CD14-positive monocyte (primary cell): Measurements from ENCODE around the gene GNLY. TPM values are rescaled to one million over a fixed set of nuclear protein-coding genes. Genes with fewer than 3 reads are reported as not detected.

Experiments used
- DNase-seq, 3 donors: peaks; one replicate each; pipeline ENCODE4 v3.0.0-alpha.2; 2011 to 2022
- H2AFZ ChIP-seq: 2 replicates; pipeline ENCODE4 v1.6.0; 2012; ENCODE audit warnings: mild to moderate bottlenecking, low read depth, low read length, inconsistent platforms; ENCODE audit not compliant: insufficient read depth, poor library complexity, severe bottlenecking
- H3K27ac ChIP-seq, 2 donors: 1 replicate in 1 of 2; 2 replicates in 1 of 2; pipeline ENCODE4 v1.5.1; 2012 to 2013; ENCODE audit warnings: low read length in 2 of 2, control low read depth in 1 of 2, inconsistent platforms in 1 of 2, low read depth in 1 of 2, mild to moderate bottlenecking in 1 of 2
- H3K27me3 ChIP-seq, 2 donors: one replicate each; pipeline versions ENCODE4 v1.6.0 to v1.6.1; 2011 to 2013; ENCODE audit warnings: low read length in 2 of 2; ENCODE audit not compliant: control insufficient read depth in 2 of 2, insufficient read depth in 2 of 2
- H3K36me3 ChIP-seq, 2 donors: replicated peaks in 1 of 2; 1 replicate in 1 of 2; 2 replicates in 1 of 2; pipeline versions ENCODE4 v1.5.1 to v1.6.1; 2012 to 2013; ENCODE audit warnings: low read length in 2 of 2, control low read depth in 1 of 2, inconsistent platforms in 1 of 2, mild to moderate bottlenecking in 1 of 2; ENCODE audit not compliant: insufficient read depth in 2 of 2, control insufficient read depth in 1 of 2
- H3K4me1 ChIP-seq, 2 donors: 1 replicate in 1 of 2; 2 replicates in 1 of 2; pipeline versions ENCODE4 v1.5.1 to v1.6.1; 2012 to 2013; ENCODE audit warnings: low read length in 2 of 2, control low read depth in 1 of 2, inconsistent platforms in 1 of 2, mild to moderate bottlenecking in 1 of 2, moderate library complexity in 1 of 2; ENCODE audit not compliant: insufficient read depth in 2 of 2, control insufficient read depth in 1 of 2
- H3K4me2 ChIP-seq: replicated peaks from 2 replicates; pipeline ENCODE3; 2012; ENCODE audit warnings: low read length, moderate library complexity, mild to moderate bottlenecking; ENCODE audit not compliant: poor library complexity, severe bottlenecking; ENCODE audit errors: extremely low read depth
- H3K4me3 ChIP-seq, 3 experiments: fragments of 200-600 bp in 1 of 3; sonication (generic) in 1 of 3; replicated peaks in 1 of 3; 1 replicate in 2 of 3; 2 replicates in 1 of 3; pipeline ENCODE4 v1.5.1; 2011 to 2013; ENCODE audit warnings: low read length in 3 of 3, mild to moderate bottlenecking in 3 of 3, control low read depth in 2 of 3, low read depth in 2 of 3, inconsistent platforms in 1 of 3, moderate library complexity in 1 of 3
- H3K79me2 ChIP-seq: 2 replicates; pipeline ENCODE4 v1.6.0; 2012; ENCODE audit warnings: mild to moderate bottlenecking, control low read depth, inconsistent platforms, low read length, moderate library complexity; ENCODE audit not compliant: insufficient read depth
- H3K9ac ChIP-seq: 2 replicates; pipeline ENCODE4 v1.6.0; 2017; ENCODE audit warnings: low read length, mild to moderate bottlenecking; ENCODE audit not compliant: insufficient read depth, poor library complexity, severe bottlenecking
- H3K9me3 ChIP-seq, 2 donors: replicated peaks in 1 of 2; 1 replicate in 1 of 2; 2 replicates in 1 of 2; pipeline versions ENCODE4 v1.5.1 to v1.6.1; 2012 to 2013; ENCODE audit warnings: low read length in 2 of 2, control low read depth in 1 of 2; ENCODE audit not compliant: control insufficient read depth in 1 of 2, insufficient read depth in 1 of 2
- H4K20me1 ChIP-seq: 2 replicates; pipeline ENCODE4 v1.6.0; 2012; ENCODE audit warnings: mild to moderate bottlenecking, low read length, control low read depth, moderate library complexity; ENCODE audit not compliant: insufficient read depth
- H3K27ac Mint-ChIP-seq, 7 donors: one replicate each; pipeline ENCODE4 v1.8.0; 2020; ENCODE audit warnings: mild to moderate bottlenecking in 7 of 7, mixed read lengths in 7 of 7, moderate library complexity in 6 of 7, inconsistent platforms in 2 of 7
- H3K27me3 Mint-ChIP-seq, 3 donors: one replicate each; pipeline ENCODE4 v1.8.0; 2021 to 2022; ENCODE audit warnings: low read depth in 3 of 3, mild to moderate bottlenecking in 3 of 3, mixed read lengths in 3 of 3, moderate library complexity in 3 of 3, inconsistent platforms in 1 of 3
- H3K36me3 Mint-ChIP-seq, 2 donors: one replicate each; pipeline ENCODE4 v1.8.0; 2020; ENCODE audit warnings: mixed read lengths in 2 of 2, inconsistent platforms in 1 of 2, mild to moderate bottlenecking in 1 of 2
- H3K4me1 Mint-ChIP-seq: one replicate; pipeline ENCODE4 v1.8.0; 2020; ENCODE audit warnings: mild to moderate bottlenecking, mixed read lengths
- H3K4me3 Mint-ChIP-seq, 2 donors: one replicate each; pipeline ENCODE4 v1.8.0; 2020; ENCODE audit warnings: mild to moderate bottlenecking in 2 of 2, mixed read lengths in 2 of 2, moderate library complexity in 1 of 2
- H3K9me3 Mint-ChIP-seq, 7 donors: one replicate each; pipeline ENCODE4 v1.8.0; 2020 to 2022; ENCODE audit warnings: mixed read lengths in 7 of 7, mild to moderate bottlenecking in 6 of 7, moderate library complexity in 6 of 7, inconsistent platforms in 2 of 7
- WGBS: methylation state at CpG from one replicate; pipeline ENCODE4 v1.1.5; 2013; ENCODE audit warnings: missing lambda C conversion rate; ENCODE audit not compliant: insufficient coverage; 5-methylcytosine and 5-hydroxymethylcytosine counted together
- intact Hi-C, 2 donors: fragments of 100-400 bp; cut with micrococcal nuclease; formaldehyde crosslinking; loops; one replicate each; pipeline versions ENCODE4 v1.15.0 to v1.15.1; 2023
- polyA plus RNA-seq, 3 donors: library from polyadenylated mRNA; depleted of rRNA in 1 of 3; unstranded in 2 of 3; stranded (reverse) in 1 of 3; fragments of 300-500 nt in 2 of 3; fragments of >200 nt in 1 of 3; fragmentation: Illumina TruSeq in 2 of 3; gene quantifications; 1 replicate in 2 of 3; 2 replicates in 1 of 3; pipeline ENCODE4 v1.2.3, GENCODE V29; 2012 to 2021
- TF ChIP-seq, protein P1 (sequence below): fragments of 200-600 bp; IDR thresholded peaks from one replicate; pipeline ENCODE4 v1.8.0; 2022; ENCODE audit warnings: antibody characterized with exemption, mild to moderate bottlenecking

Gene GNLY
- polyA plus RNA-seq, 3 donors, result 4.6 to 13.2 (median 11.1) TPM

GRCh38 chr2:85646166-85646565 is 48.0 kb upstream of the GNLY start:
- no peaks in the 10 kb centered on the region for H4K20me1 ChIP-seq
- H3K9me3 Mint-ChIP-seq, result no peaks in the 10 kb centered on the region
- H3K4me2 ChIP-seq, result no peak overlapping the region
- H3K27me3 ChIP-seq, result no peaks in the 10 kb centered on the region
- H3K27ac Mint-ChIP-seq, result no peak overlapping the region
- TF ChIP-seq, protein P1, sequence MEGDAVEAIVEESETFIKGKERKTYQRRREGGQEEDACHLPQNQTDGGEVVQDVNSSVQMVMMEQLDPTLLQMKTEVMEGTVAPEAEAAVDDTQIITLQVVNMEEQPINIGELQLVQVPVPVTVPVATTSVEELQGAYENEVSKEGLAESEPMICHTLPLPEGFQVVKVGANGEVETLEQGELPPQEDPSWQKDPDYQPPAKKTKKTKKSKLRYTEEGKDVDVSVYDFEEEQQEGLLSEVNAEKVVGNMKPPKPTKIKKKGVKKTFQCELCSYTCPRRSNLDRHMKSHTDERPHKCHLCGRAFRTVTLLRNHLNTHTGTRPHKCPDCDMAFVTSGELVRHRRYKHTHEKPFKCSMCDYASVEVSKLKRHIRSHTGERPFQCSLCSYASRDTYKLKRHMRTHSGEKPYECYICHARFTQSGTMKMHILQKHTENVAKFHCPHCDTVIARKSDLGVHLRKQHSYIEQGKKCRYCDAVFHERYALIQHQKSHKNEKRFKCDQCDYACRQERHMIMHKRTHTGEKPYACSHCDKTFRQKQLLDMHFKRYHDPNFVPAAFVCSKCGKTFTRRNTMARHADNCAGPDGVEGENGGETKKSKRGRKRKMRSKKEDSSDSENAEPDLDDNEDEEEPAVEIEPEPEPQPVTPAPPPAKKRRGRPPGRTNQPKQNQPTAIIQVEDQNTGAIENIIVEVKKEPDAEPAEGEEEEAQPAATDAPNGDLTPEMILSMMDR, result no peak
- H3K9me3 ChIP-seq, result no peaks in the 10 kb centered on the region
- H3K27me3 Mint-ChIP-seq, result peaks cover 0 to 1% (median 0%) of the 10 kb centered on the region in 3 donors
- no peak overlapping the region for H3K27ac ChIP-seq
- no peak overlapping the region for H2AFZ ChIP-seq
- intact Hi-C loops, result no loop called here
- no peak overlapping the region for H3K4me3 Mint-ChIP-seq
- peaks cover 15% of the 10 kb centered on the region for H3K4me1 Mint-ChIP-seq
- H3K36me3 Mint-ChIP-seq, result peaks cover 90 to 98% of the 10 kb centered on the region in 2 donors
- WGBS, result no CpG with 5 or more reads among the region's 2 CpGs
- no peak for DNase-seq
- no peak overlapping the region for H3K4me3 ChIP-seq
- peaks cover 4% of the 10 kb centered on the region for H3K79me2 ChIP-seq
- peaks cover 17% of the 10 kb centered on the region in 2 donors for H3K4me1 ChIP-seq
- peaks cover 85 to 99% of the 10 kb centered on the region in 2 donors for H3K36me3 ChIP-seq
- no peak overlapping the region for H3K9ac ChIP-seq

DNA sequence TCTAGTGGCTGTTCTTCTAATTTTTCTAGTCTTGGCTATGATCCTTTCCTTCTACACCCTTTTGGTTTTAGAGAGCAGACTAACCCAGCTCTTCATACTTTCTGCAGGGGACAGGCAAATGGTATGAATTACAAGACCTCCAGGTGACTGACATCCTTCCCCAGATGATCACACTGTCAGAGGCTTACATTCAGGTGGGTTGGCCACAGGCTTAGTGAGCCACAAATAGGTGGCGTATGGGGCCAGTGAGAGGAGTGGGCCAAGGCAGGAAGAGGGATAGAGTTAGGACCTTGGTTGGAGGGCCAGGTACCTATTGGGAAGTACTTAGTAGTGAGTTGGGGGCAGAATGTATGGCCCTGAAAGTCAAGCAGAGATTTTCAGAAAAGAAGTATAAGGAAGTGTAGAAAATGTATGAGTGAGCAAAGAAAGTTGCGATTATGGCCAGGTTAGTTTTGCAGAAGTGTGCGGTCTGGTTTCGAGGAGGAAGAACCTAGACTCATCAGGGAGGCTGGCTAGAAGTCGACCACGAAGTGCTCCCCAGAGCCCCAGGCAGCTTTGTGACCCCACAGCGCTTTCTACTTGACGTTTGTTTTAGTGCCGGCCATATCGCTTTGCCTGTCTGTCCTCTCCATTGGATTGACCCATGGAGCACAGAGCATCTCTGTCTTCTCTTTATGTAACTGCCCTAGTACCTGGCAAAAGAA is 46.2 kb upstream of the GNLY start:
- DNase-seq, result peak; percentile 38 to 67 (median 39)
- TF ChIP-seq, protein P1, result no peak
- Mint-ChIP-seq H3K36me3 (peaks cover 86 to 98% of the 10 kb centered on the region in 2 donors), H3K4me3 (no peak overlapping the region), H3K9me3 (no peaks in the 10 kb centered on the region), H3K27me3 (peaks cover 0 to 1% (median 0%) of the 10 kb centered on the region in 3 donors), H3K27ac (peak overlapping the region; percentile 53 to 82 (median 64)), H3K4me1 (peaks cover 15% of the 10 kb centered on the region)
- no peaks in the 10 kb centered on the region for H4K20me1 ChIP-seq
- intact Hi-C loops, result no loop called here
- no peak overlapping the region for H2AFZ ChIP-seq
- WGBS, result 14% methylated on average over 10 of the region's 10 CpGs
- no peak overlapping the region for H3K9ac ChIP-seq
- H3K36me3 ChIP-seq, result peaks cover 76 to 99% of the 10 kb centered on the region in 2 donors
- H3K79me2 ChIP-seq, result no peaks in the 10 kb centered on the region
- H3K27ac ChIP-seq, result peak overlapping the region; percentile 33 to 65
- no peak overlapping the region for H3K4me2 ChIP-seq
- H3K9me3 ChIP-seq, result no peaks in the 10 kb centered on the region
- no peak overlapping the region for H3K4me3 ChIP-seq
- peaks cover 17% of the 10 kb centered on the region in 2 donors for H3K4me1 ChIP-seq
- no peaks in the 10 kb centered on the region for H3K27me3 ChIP-seq
